Endothelial cell of umbilical vein (primary cell): Measurements from ENCODE around the gene HARS2. TPM values are rescaled to one million over a fixed set of nuclear protein-coding genes. Genes with fewer than 3 reads are reported as not detected.
"Not testable (repeated sequence)": the region's sequence is repeated elsewhere in the genome, so short reads cannot be mapped to it uniquely, and the experiment has no call there.

Source experiments
- BruUV-seq: library from RNA; stranded (reverse); fragments of 400-500 nt; replicated peaks from 2 replicates; lab custom pipeline; 2021; lab: Mats Ljungman, UMichigan
- CTCF ChIA-PET: fragments of 300-600, 350-600 bp; sonication (Branson Sonifier 250); formaldehyde crosslinking; loops from one replicate; lab custom pipeline; 2021; ENCODE audit warnings: antibody characterized with exemption, inconsistent platforms; lab: Charles Lee
- POLR2A ChIA-PET: fragments of 300-600, 350-600 bp; sonication (Branson Sonifier 250); formaldehyde crosslinking; loops from one replicate; lab custom pipeline; 2021; ENCODE audit warnings: antibody characterized with exemption, inconsistent platforms; lab: Charles Lee
- DNase-seq: peaks from one replicate; pipeline ENCODE4 v3.0.0-alpha.2; 2011; ENCODE audit warnings: low read depth, low spot score
- FAIRE-seq: peaks from 2 replicates; lab custom pipeline; 2011; peaks lifted over from hg19 to GRCh38; lab: Jason Lieb, UNC
- H2AFZ ChIP-seq: 2 replicates; pipeline ENCODE4 v1.6.0; 2012; ENCODE audit warnings: low read depth, low read length, control low read depth, inconsistent platforms
- H3K27ac ChIP-seq: 2 replicates; pipeline ENCODE4 v1.5.1; 2011; ENCODE audit warnings: low read depth, mild to moderate bottlenecking, control low read depth, low read length, moderate library complexity; ENCODE audit not compliant: insufficient read depth
- H3K27me3 ChIP-seq, 2 experiments: 2 replicates each; pipeline versions ENCODE4 v1.6.0 to v1.6.1; 2011; ENCODE audit warnings: low read length in 2 of 2, mixed read lengths in 1 of 2; ENCODE audit not compliant: control insufficient read depth in 2 of 2, insufficient read depth in 2 of 2
- H3K36me3 ChIP-seq, 2 experiments: 2 replicates in 1 of 2; 3 replicates in 1 of 2; pipeline ENCODE4 v1.5.1; 2011; ENCODE audit warnings: low read length in 2 of 2, mild to moderate bottlenecking in 1 of 2, moderate library complexity in 1 of 2; ENCODE audit not compliant: control insufficient read depth in 2 of 2, insufficient read depth in 2 of 2; ENCODE audit errors: extremely low read depth in 1 of 2
- H3K4me1 ChIP-seq: 3 replicates; pipeline ENCODE4 v1.5.1; 2011; ENCODE audit warnings: mild to moderate bottlenecking, low read length; ENCODE audit not compliant: control insufficient read depth, insufficient read depth; ENCODE audit errors: extremely low read depth
- H3K4me2 ChIP-seq: 2 replicates; pipeline ENCODE4 v1.6.1; 2011; ENCODE audit warnings: low read length, control low read depth, mixed read lengths; ENCODE audit not compliant: insufficient read depth
- H3K4me3 ChIP-seq, 3 experiments: fragments of 200-600 bp in 1 of 3; sonication (generic), shearing (Covaris generic) in 1 of 3; replicated peaks in 1 of 3; 2 replicates each; pipeline ENCODE4 v1.5.1; 2011 to 2016; ENCODE audit warnings: control low read depth in 3 of 3, low read length in 3 of 3, mild to moderate bottlenecking in 2 of 3, inconsistent platforms in 1 of 3, low read depth in 1 of 3, moderate library complexity in 1 of 3; ENCODE audit not compliant: insufficient read depth in 1 of 3
- H3K79me2 ChIP-seq: 2 replicates; pipeline ENCODE4 v1.6.0; 2012; ENCODE audit warnings: low read length, inconsistent platforms; ENCODE audit not compliant: control insufficient read depth, insufficient read depth
- H3K9ac ChIP-seq: replicated peaks from 2 replicates; pipeline ENCODE3; 2011; ENCODE audit warnings: low read length, control low read depth; ENCODE audit not compliant: insufficient read depth; ENCODE audit errors: extremely low read depth
- H3K9me1 ChIP-seq: replicated peaks from 3 replicates; pipeline ENCODE4 v1.6.0; 2011; ENCODE audit warnings: mild to moderate bottlenecking, low read length; ENCODE audit not compliant: control insufficient read depth, insufficient read depth; ENCODE audit errors: extremely low read depth
- H3K9me3 ChIP-seq: replicated peaks from 2 replicates; pipeline ENCODE4 v1.5.1; 2012; ENCODE audit warnings: low read length, inconsistent platforms; ENCODE audit not compliant: control insufficient read depth, insufficient read depth
- H4K20me1 ChIP-seq: replicated peaks from 2 replicates; pipeline ENCODE3; 2011; ENCODE audit warnings: mild to moderate bottlenecking, low read length; ENCODE audit not compliant: control insufficient read depth, insufficient read depth; ENCODE audit errors: extremely low read depth
- EZH2 ChIP-seq: IDR thresholded peaks from 2 replicates; pipeline ENCODE4 v1.6.1; 2012; ENCODE audit warnings: borderline replicate concordance, low read depth, mild to moderate bottlenecking, moderate library complexity, low read length, inconsistent platforms; ENCODE audit not compliant: severe bottlenecking
- FOS ChIP-seq: IDR thresholded peaks from 2 replicates; pipeline ENCODE4 v1.6.1; 2011; ENCODE audit warnings: mild to moderate bottlenecking, low read length, moderate library complexity, borderline replicate concordance; ENCODE audit not compliant: insufficient read depth
- GATA2 ChIP-seq: IDR thresholded peaks from 2 replicates; pipeline ENCODE4 v1.7.0; 2011; ENCODE audit warnings: low read depth, mild to moderate bottlenecking, moderate library complexity, mixed read lengths, low read length; ENCODE audit not compliant: insufficient read length, insufficient read depth
- JUN ChIP-seq: IDR thresholded peaks from 2 replicates; pipeline ENCODE4 v1.6.1; 2011; ENCODE audit warnings: borderline replicate concordance, low read depth; ENCODE audit not compliant: insufficient read length, insufficient read depth
- POLR2AphosphoS5 ChIP-seq: IDR thresholded peaks from 2 replicates; pipeline ENCODE4 v1.6.1; 2012; ENCODE audit warnings: low read depth, mild to moderate bottlenecking, control low read depth, low read length, moderate library complexity; ENCODE audit not compliant: insufficient read depth
- dilution Hi-C: fragments of 300-500 bp; cut with MboI; formaldehyde crosslinking; loops from one replicate; pipeline ENCODE4 v1.15.0; 2019; ENCODE audit warnings: low sequenced_read_pairs; ENCODE audit not compliant: extremely low pct_ligation_motif_present
- intact Hi-C: fragments of 100-400 bp; cut with micrococcal nuclease; formaldehyde crosslinking; loops from one replicate; pipeline ENCODE4 v1.10.0; 2022
- polyA plus RNA-seq, 4 experiments: library from polyadenylated mRNA; depleted of rRNA in 3 of 4; stranded (reverse) in 3 of 4; unstranded in 1 of 4; fragments of >200 nt; gene quantifications; 2 replicates each; pipeline versions ENCODE4 v1.2.1 to v1.2.3, GENCODE V29; 2011 to 2012; ENCODE audit warnings: missing spikeins in 1 of 4
- total RNA-seq: library from RNA; stranded (reverse); gene quantifications from 2 replicates; pipeline ENCODE4 v1.2.3, GENCODE V29; 2021

Gene HARS2
- total and polyA plus RNA-seq, 2 donors (not counting 3 experiments of a cell fraction or from before 2014, with no cell fraction given) = 23.6 to 31.7 TPM

DNA sequence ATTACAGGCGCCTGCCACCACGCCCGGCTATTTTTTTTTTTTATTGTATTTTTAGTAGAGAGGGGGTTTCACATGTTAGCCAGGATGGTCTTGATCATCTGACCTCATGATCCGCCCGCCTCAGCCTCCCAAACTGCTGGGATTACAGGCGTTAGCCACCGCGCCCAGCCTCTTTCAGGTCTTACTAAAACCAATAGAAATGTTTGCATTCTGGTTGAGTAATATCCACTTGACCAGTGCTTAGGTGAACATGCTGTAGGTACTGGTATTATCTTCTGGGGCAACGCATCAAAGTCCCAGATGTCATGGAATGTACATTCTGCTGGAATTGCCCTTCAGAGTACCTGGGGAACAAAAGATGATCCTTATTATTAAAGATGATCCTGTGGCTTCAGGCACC, 17.5 kb downstream of the HARS2 start:
- Histone ChIP-seq H3K4me1 (peaks cover 10% of the 10 kb centered on the region), H3K36me3 (peaks cover 14 to 25% of the 10 kb centered on the region in 2 experiments)
- FAIRE-seq, H3K4me2 ChIP-seq, CTCF ChIA-PET, dilution Hi-C loops, H3K9me3 ChIP-seq, H3K9ac ChIP-seq, POLR2A ChIA-PET, H2AFZ ChIP-seq, BruUV-seq, intact Hi-C loops, H4K20me1 ChIP-seq, H3K27ac ChIP-seq, H3K4me3 ChIP-seq, H3K9me1 ChIP-seq, H3K27me3 ChIP-seq, DNase-seq, H3K79me2 ChIP-seq: not testable (repeated sequence)

- no peaks in the 10 kb centered on the region for H3K79me2 ChIP-seq
- H3K9ac ChIP-seq = peak overlapping the region; percentile 80
- peaks cover 10% of the 10 kb centered on the region for H3K4me1 ChIP-seq
- H3K9me3 ChIP-seq = no peaks in the 10 kb centered on the region
- dilution Hi-C loops = no loop called here
- peak overlapping the region; percentile 100 for H2AFZ ChIP-seq
- DNase-seq (peak; percentile 100), FAIRE-seq (peak; percentile 85)
- H3K36me3 ChIP-seq = peaks cover under 1 to 5% of the 10 kb centered on the region in 2 experiments
- ChIA-PET POLR2A (interaction anchor here (0.7 to 1.4 kb wide), 3 partner anchors 11 to 20 kb away, joined by 3 to 8 read pairs (median 4); partner anchors contain the start of genes HARS1, HARS2 and ZMAT2), CTCF (interaction anchor here (0.8 to 3.1 kb wide), 8 partner anchors 9 to 365 kb away, joined by 3 to 13 read pairs (median 8); partner anchors contain the start of genes HBEGF, WDR55 and ZMAT2)
- H3K9me1 ChIP-seq = no peaks in the 10 kb centered on the region
- no peaks in the 10 kb centered on the region for H4K20me1 ChIP-seq
- no TSS peak for BruUV-seq
- H3K4me2 ChIP-seq = peak overlapping the region; percentile 98
- TF ChIP-seq JUN (peak; percentile 94), GATA2 (peak; percentile 21), FOS (peak; percentile 97), POLR2AphosphoS5 (peak; percentile 55), EZH2 (no peak)
- peak overlapping the region; percentile 90 for H3K27ac ChIP-seq
- no peaks in the 10 kb centered on the region for H3K27me3 ChIP-seq
- peak overlapping the region; percentile 84 to 95 (median 93) for H3K4me3 ChIP-seq
- intact Hi-C loops = loop anchor here (1.0 to 5.0 kb wide), 5 partner anchors 11 to 851 kb away; partner anchors contain the start of genes HARS1, HARS2, IK and NDUFA2
Measured at GRCh38 chr5:140710899-140711552, 19.8 kb downstream of the HARS2 start.
